Measurements from ENCODE around the gene KCNIP3. TPM values are rescaled to one million over a fixed set of nuclear protein-coding genes. Genes with fewer than 3 reads are reported as not detected.
"Not testable (repeated sequence)": the region's sequence is repeated elsewhere in the genome, so short reads cannot be mapped to it uniquely, and the experiment has no call there.

KCNIP3 gene
- total RNA-seq, 1 donor from 2014 or later, result 27.5 TPM

- DNase-seq (ENCODE audit: extremely low spot score in 2 of 2); H3K9me3 ChIP-seq; H3K27me3 ChIP-seq; H3K4me1 ChIP-seq; H3K27ac ChIP-seq; intact Hi-C loops (cut with DNase I); H3K4me3 ChIP-seq; H3K36me3 ChIP-seq: not testable (repeated sequence)
Observed at GRCh38 chr2:95429748-95430467, 132.8 kb downstream of the KCNIP3 start.

- H3K4me1 ChIP-seq; H3K9me3 ChIP-seq; H3K27ac ChIP-seq; intact Hi-C loops (cut with DNase I); H3K27me3 ChIP-seq; H3K4me3 ChIP-seq; DNase-seq (ENCODE audit: extremely low spot score in 2 of 2); H3K36me3 ChIP-seq: not testable (repeated sequence)
Observed at GRCh38 chr2:95433373-95433772, 136.2 kb downstream of the KCNIP3 start.

GRCh38 chr2:95433973-95434372, 136.8 kb downstream of the KCNIP3 start:
- H3K27me3 ChIP-seq; H3K4me1 ChIP-seq; H3K27ac ChIP-seq; H3K9me3 ChIP-seq; intact Hi-C loops (cut with DNase I); H3K36me3 ChIP-seq; H3K4me3 ChIP-seq; DNase-seq (ENCODE audit: extremely low spot score in 2 of 2): not testable (repeated sequence)

GRCh38 chr2:95434507-95435076, 137.4 kb downstream of the KCNIP3 start:
- H3K27me3 ChIP-seq; H3K4me3 ChIP-seq; H3K4me1 ChIP-seq; H3K27ac ChIP-seq; intact Hi-C loops (cut with DNase I); H3K36me3 ChIP-seq; DNase-seq (ENCODE audit: extremely low spot score in 2 of 2); H3K9me3 ChIP-seq: not testable (repeated sequence)

GRCh38 chr2:95435162-95435871, 138.2 kb downstream of the KCNIP3 start:
- intact Hi-C loops (cut with DNase I); H3K4me1 ChIP-seq: not testable (repeated sequence)

More at GRCh38 chr2:95435162-95435871, 138.2 kb downstream of the KCNIP3 start:
- H3K9me3 ChIP-seq; H3K27ac ChIP-seq; DNase-seq (ENCODE audit: extremely low spot score in 2 of 2); H3K27me3 ChIP-seq; H3K4me3 ChIP-seq; H3K36me3 ChIP-seq: not testable (repeated sequence)

Other genes with a start within 250 kb of the KCNIP3 start
- gene MRPS5, start 175.5 kb upstream of the KCNIP3 start, total RNA-seq, result 55.0 TPM
- 14.0 TPM for gene ZNF514, start 137.5 kb upstream of the KCNIP3 start, total RNA-seq
- 4.2 TPM for gene ZNF2, start 131.5 kb upstream of the KCNIP3 start, total RNA-seq
- gene ZNF892, start 89.8 kb upstream of the KCNIP3 start, total RNA-seq, result 2.7 TPM
- gene PROM2, start 22.9 kb upstream of the KCNIP3 start, total RNA-seq, result 70.5 TPM
- 42.0 TPM for gene FAHD2A, start 105.4 kb downstream of the KCNIP3 start, total RNA-seq
- not detected for gene TRIM43B, start 187.4 kb downstream of the KCNIP3 start, total RNA-seq

Data from vagina (tissue), 2 donors.